Ectodermal cell (in vitro differentiated cells): ENCODE results near the gene KIAA1958.

Experiments
- H3K27ac ChIP-seq: 2 replicates; pipeline ENCODE4 v1.7.0; 2013; ENCODE audit warnings: mild to moderate bottlenecking, low read depth, low read length; ENCODE audit not compliant: insufficient read depth, poor library complexity, severe bottlenecking
- H3K27me3 ChIP-seq: 2 replicates; pipeline ENCODE4 v1.7.0; 2013; ENCODE audit warnings: mild to moderate bottlenecking, low read length; ENCODE audit not compliant: insufficient read depth, control insufficient read depth, poor library complexity, severe bottlenecking
- H3K36me3 ChIP-seq: one replicate; pipeline ENCODE4 v1.7.0; 2013; ENCODE audit warnings: low read length; ENCODE audit not compliant: control insufficient read depth, insufficient read depth
- H3K4me1 ChIP-seq: one replicate; pipeline ENCODE4 v1.7.0; 2013; ENCODE audit warnings: low read length; ENCODE audit not compliant: control insufficient read depth, insufficient read depth
- H3K4me3 ChIP-seq: 2 replicates; pipeline ENCODE4 v1.7.0; 2013; ENCODE audit warnings: low read depth, low read length, control low read depth; ENCODE audit not compliant: insufficient read depth
- H3K9me3 ChIP-seq: 2 replicates; pipeline ENCODE4 v1.7.0; 2013; ENCODE audit warnings: mild to moderate bottlenecking, low read length, moderate library complexity; ENCODE audit not compliant: control insufficient read depth
- WGBS, 2 experiments: methylation state at CpG; one replicate each; pipeline ENCODE4 v1.1.7; 2013; ENCODE audit warnings: missing lambda C conversion rate in 2 of 2; 5-methylcytosine and 5-hydroxymethylcytosine counted together

The KIAA1958 gene

DNA sequence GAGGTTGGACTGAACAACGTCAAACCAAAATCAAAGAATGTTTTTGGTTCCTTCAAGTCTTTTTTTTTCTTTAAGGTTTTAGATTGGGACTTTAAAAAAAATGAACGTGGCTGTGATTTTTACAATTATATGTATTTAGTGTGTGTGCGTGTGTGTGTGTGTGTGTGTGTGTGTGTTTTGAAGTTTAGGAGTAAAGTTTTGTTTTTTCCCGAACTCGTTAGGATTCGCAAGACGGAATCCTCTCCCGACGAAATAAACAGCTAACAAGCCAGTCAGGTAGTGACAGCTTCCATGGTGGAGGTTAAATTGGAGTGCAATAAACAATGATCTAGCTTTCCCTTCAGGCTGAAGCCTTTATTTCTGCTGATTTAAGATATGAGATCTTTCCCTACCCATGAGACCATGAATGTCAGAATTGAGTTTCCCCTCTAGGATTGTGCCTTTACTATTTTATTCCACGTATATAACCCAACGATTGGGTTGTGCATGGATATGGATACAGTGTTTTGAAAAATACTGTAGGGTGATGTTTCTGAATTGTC, 1.2 kb downstream of the KIAA1958 start:
- WGBS, 2 experiments, result 8 to 13% methylated on average over 10 to 11 of the region's 11 CpGs
- Histone ChIP-seq H3K4me1 (peaks cover 13% of the 10 kb centered on the region), H3K36me3 (peaks cover 9% of the 10 kb centered on the region), H3K9me3 (no peaks in the 10 kb centered on the region), H3K27ac (no peak overlapping the region), H3K4me3 (peak overlapping the region; percentile 94), H3K27me3 (no peaks in the 10 kb centered on the region)

DNA sequence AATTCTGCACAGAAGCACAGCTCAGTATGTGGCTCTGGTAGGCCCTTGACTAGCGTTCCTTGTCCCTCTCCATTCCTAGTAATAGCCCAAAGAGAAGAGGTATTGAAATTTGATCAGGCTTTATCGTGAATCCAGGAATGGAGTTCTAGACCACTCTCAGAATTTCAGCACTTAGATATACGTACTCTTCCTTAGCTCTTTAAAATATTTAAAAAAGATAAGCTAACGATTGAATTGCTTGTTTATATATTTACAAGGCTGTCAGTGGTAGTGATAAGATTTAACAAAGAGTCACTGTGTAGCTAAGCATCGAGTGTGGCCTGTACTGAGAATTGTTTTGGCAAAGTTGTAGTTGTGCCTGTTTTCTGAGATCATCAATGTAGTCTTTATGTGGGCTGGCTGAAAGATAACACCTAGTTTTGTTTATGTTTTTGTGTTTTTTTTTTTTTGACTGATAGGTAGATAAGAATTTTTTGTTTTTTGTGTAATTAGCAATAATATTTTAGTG, 2.5 kb downstream of the KIAA1958 start:
- 18 to 33% methylated on average over 4 to 5 of the region's 5 CpGs for WGBS, 2 experiments
- Histone ChIP-seq H3K4me3 (peak overlapping the region; percentile 94), H3K27ac (peak overlapping the region; percentile 22)

DNA sequence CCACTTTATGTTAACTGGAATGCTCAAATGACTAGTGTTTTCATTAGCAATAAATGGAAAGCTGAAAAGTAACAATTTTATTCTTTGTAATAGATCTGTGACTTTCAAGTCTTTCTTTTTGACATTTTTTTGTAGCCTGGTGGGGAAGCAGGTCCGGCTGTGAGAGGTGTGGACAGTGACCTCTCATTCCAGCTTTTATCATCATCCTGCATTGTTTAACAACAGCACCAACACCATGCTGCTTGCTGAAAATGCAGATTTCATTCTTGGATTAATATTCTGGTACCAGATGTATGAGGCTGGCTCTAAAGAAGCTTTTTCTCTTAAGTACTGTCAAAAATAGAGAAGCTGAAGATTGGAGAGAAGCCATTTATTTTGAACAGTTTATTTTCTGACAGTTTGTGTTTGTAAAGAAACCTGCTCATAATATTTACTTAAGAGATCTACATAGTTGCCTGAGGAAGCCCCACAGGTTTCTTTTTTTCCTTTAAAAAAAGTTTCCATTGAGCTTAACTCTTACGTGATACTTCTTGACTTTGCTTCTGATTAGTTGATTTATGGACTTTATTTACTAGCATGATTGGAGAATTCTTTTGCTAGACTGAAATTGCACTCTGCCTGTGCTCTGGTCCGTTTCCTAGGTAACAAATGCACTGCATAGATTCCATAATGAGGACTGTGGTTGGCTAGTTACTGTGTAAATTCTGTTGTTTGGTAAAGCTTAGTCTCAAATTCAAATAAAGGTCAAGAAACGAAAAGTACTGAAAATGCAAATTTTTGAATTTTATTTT, 3.4 kb downstream of the KIAA1958 start:
- peaks cover 6% of the 10 kb centered on the region for H3K9me3 ChIP-seq
- peak overlapping the region; percentile 77 for H3K27ac ChIP-seq
- 62 to 72% methylated on average over 4 of the region's 4 CpGs for WGBS, 2 experiments
- peaks cover 27% of the 10 kb centered on the region for H3K36me3 ChIP-seq
- H3K4me1 ChIP-seq, result peaks cover 13% of the 10 kb centered on the region
- H3K27me3 ChIP-seq, result no peaks in the 10 kb centered on the region
- peak overlapping the region; percentile 1 for H3K4me3 ChIP-seq

More for the DNA sequence above, 2.5 kb downstream of the KIAA1958 start:
- Histone ChIP-seq H3K9me3 (peaks cover 6% of the 10 kb centered on the region), H3K27me3 (no peaks in the 10 kb centered on the region), H3K4me1 (peaks cover 13% of the 10 kb centered on the region), H3K36me3 (peaks cover 21% of the 10 kb centered on the region)

DNA sequence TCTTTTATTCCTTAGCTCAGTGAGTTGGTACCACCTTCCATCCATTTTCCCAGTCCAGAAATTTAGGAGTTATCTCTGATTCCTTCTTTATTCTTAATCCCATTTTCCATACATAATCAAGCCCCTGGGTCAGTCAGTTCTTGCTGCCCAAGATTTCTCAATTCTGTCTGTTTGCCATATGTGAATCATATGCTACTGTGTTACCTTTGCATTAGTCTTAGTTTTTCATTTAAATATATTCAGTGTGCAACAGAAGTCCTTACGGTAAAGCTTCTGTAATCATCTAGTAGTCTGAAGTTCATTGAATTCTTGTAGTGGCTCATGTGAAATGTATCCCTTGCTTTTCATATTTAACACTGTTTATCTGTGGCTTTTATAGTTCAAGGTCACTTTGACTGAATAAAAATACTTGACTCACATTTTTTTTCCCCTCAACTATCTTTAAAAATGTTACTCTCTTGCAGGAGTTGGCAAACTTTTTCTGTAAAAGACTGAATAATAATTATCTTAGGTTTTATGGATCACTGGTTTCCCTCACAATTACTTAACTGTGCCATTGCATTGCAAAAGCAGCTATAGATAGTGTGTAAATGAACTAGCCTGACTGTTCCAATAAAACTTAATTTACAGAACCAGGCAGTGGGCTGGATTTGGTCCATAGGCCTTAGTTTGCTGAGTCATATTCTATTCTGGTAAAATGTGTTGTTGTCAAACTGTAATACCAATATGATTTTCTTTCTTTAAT, 6.9 kb downstream of the KIAA1958 start:
- Histone ChIP-seq H3K4me3 (no peak overlapping the region), H3K27me3 (no peaks in the 10 kb centered on the region), H3K36me3 (peaks cover 34% of the 10 kb centered on the region), H3K9me3 (peaks cover 6% of the 10 kb centered on the region), H3K27ac (no peak overlapping the region), H3K4me1 (peaks cover 13% of the 10 kb centered on the region)
- WGBS, 2 experiments, result 94 to 100% methylated on average over 1 of the region's 1 CpG

DNA sequence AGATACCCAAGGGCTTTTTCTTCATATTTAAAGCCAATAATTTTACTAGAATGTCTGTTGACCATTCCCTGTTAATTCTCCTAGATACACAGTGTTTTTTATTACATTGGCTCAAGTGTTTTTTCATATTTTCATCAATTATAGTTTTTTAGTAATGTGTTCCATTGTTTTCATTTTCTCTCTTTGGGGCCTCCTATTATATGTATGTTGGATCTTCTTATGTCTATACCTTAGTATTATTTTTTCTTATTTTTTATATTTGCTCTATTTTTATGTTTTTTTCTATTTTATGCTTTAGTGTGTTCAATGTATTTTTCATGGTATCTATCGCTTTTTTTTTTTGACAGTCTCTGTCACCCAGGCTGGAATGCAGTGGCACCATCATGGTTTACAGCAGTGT, 7.5 kb downstream of the KIAA1958 start:
- Histone ChIP-seq H3K4me3 (no peak overlapping the region), H3K4me1 (peaks cover 13% of the 10 kb centered on the region), H3K36me3 (peaks cover 40% of the 10 kb centered on the region), H3K27ac (no peak overlapping the region), H3K9me3 (peaks cover 6% of the 10 kb centered on the region), H3K27me3 (no peaks in the 10 kb centered on the region)
- 93 to 100% methylated on average over 1 of the region's 1 CpG for WGBS, 2 experiments

DNA sequence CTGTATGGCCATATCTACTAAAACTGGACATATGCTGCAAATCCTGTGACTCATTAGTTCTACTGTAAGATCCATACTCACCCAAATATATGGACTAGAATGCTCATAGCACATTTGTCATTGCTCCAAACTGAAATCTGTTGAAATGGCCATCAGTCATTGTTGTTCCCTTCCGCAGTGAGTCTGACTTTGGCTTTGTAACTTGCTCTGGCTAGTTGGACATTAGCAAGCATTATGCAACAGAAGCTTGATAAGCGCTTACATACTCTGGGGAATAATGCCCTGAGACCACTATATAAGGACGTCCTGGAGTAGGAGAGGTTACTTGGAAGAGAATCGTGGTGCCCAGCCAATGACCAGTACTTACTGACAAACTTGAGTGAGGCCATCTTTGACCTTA, 9.0 kb downstream of the KIAA1958 start:
- H3K9me3 ChIP-seq, result peaks cover 6% of the 10 kb centered on the region
- H3K36me3 ChIP-seq, result peaks cover 41% of the 10 kb centered on the region
- no peak overlapping the region for H3K27ac ChIP-seq
- no peaks in the 10 kb centered on the region for H3K27me3 ChIP-seq
- peaks cover 3% of the 10 kb centered on the region for H3K4me1 ChIP-seq
- H3K4me3 ChIP-seq, result no peak overlapping the region
- 90 to 95% methylated on average over 4 of the region's 4 CpGs for WGBS, 2 experiments

DNA sequence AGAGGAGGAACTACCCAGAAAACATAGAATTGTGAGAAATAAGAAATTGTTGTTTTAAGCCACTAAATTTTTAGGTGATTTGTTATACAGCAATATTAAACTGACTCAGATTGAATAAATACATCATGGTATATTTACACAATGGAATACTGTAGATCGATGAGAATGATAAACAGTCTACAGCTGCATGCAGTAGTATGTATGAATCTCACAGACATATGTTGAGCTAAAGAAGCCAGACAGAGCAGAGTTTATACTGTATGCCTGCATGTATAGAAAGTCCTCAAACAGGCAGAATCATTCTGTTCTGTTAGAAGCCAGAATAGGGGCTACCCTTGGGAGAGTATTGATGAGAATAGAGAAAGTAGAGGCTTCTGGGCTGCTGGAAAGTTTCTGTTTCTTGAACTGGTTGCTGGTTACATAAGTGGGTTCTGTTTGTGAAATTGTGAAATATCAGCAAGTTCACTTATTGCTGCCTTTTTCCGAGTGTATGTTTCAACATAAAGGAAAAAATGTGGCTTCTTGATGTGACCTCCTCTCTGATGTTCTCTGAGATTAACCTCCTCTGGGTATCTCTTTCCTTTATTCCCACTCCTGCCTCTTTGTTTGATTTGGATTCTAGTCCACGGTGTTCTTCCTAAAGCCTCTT, 9.6 kb downstream of the KIAA1958 start:
- no peaks in the 10 kb centered on the region for H3K4me1 ChIP-seq
- H3K9me3 ChIP-seq, result peaks cover 6% of the 10 kb centered on the region
- H3K4me3 ChIP-seq, result no peak overlapping the region
- 76 to 77% methylated on average over 3 of the region's 3 CpGs for WGBS, 2 experiments
- no peak overlapping the region for H3K27ac ChIP-seq
- H3K27me3 ChIP-seq, result no peaks in the 10 kb centered on the region
- H3K36me3 ChIP-seq, result peaks cover 41% of the 10 kb centered on the region

DNA sequence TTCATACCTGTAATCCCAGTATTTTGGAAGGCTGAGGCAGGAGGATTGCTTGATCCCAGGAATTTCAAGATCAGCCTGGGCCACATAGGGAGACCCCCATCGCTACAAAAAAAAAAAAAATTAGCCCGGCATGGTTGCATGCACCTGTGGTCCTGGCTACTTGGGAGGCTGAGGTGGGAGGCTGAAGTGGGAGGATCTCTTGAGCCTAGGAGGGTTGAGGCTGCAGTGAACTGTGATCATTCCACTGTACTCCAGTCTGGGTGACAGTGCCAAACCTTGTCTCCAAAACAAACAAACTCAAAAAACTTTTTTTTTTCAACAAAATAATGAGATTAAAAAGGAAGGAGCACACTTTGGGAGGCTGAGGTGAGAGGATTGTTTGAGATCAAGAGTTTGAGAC, 14.2 kb downstream of the KIAA1958 start:
- no peaks in the 10 kb centered on the region for H3K4me1 ChIP-seq
- H3K9me3 ChIP-seq, result no peaks in the 10 kb centered on the region
- 94 to 98% methylated on average over 2 of the region's 2 CpGs for WGBS, 2 experiments
- H3K4me3 ChIP-seq, result no peak overlapping the region
- no peak overlapping the region for H3K27ac ChIP-seq
- H3K36me3 ChIP-seq, result peaks cover 9% of the 10 kb centered on the region
- no peaks in the 10 kb centered on the region for H3K27me3 ChIP-seq

DNA sequence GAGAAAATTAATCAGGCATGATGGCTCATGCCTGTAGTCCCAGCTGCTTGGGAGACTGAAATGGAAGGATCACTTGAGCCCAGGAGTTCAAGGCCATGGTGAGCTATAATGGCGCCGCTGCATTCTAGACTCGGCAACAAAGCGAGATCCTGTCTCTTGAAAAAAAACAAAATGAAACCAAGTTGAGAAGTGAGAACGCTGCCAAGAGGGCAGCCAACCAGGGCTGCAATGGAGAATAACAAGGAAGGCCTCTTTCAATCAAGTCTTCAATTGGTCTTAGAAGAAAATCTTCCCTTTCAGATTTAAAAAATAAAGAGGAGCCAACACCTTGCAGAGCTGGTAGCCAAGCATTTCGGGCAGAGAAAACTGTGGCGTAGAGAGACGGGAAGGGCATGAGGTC, 14.7 kb downstream of the KIAA1958 start:
- H3K4me3 ChIP-seq, result no peak overlapping the region
- no peaks in the 10 kb centered on the region for H3K27me3 ChIP-seq
- H3K9me3 ChIP-seq, result no peaks in the 10 kb centered on the region
- 92 to 94% methylated on average over 8 of the region's 8 CpGs for WGBS, 2 experiments
- no peaks in the 10 kb centered on the region for H3K4me1 ChIP-seq
- no peak overlapping the region for H3K27ac ChIP-seq
- H3K36me3 ChIP-seq, result peaks cover 8% of the 10 kb centered on the region
